Measurements from ENCODE around the gene CHST8.

GRCh38 chr19:33595783-33596182 is 26.0 kb upstream of the CHST8 start:
- TF ChIP-seq CTCF (IDR thresholded peaks at IDR 0.05) (no peak), EP300 (IDR thresholded peaks at IDR 0.05; ENCODE audit: low read depth) (no peak)
